Measurements from ENCODE around the gene LRR1. TPM values are rescaled to one million over a fixed set of nuclear protein-coding genes. Genes with fewer than 3 reads are reported as not detected.

Gene LRR1
- total and polyA plus RNA-seq, 9 of the 15 experiments (the other 6 are each of a cell fraction or from before 2014, with no cell fraction given) = 26.5 to 58.1 (median 31.8) TPM

GRCh38 chr14:49598485-49599300, at the start of gene LRR1 (continued):
- TF ChIP-seq GMEB1 (CRISPR knock-in tag; IDR thresholded peaks at IDR 0.05) (peak; percentile 50), NEUROD1 (IDR thresholded peaks at IDR 0.05; ENCODE audit: borderline replicate concordance, low read depth, low read length, partially characterized antibody) (peak; percentile 25), ZNF717 (CRISPR knock-in tag; IDR thresholded peaks at IDR 0.05) (no peak), ZNF274 (IDR thresholded peaks at IDR 0.05; ENCODE audit: borderline replicate concordance, low read depth, low read length) (no peak), ZNF239 (CRISPR knock-in tag; IDR thresholded peaks at IDR 0.05) (no peak), BRD4 (IDR thresholded peaks at IDR 0.05) (no peak), CSDE1 (IDR thresholded peaks at IDR 0.05) (no peak; a peak in 1 of 4 replicates), KLF1 (tag; IDR thresholded peaks at IDR 0.05) (no peak), ZNF253 (CRISPR knock-in tag; conservative IDR thresholded peaks at IDR 0.05) (no peak), FOXJ3 (CRISPR knock-in tag; IDR thresholded peaks at IDR 0.05) (no peak), ZNF140 (CRISPR knock-in tag; IDR thresholded peaks at IDR 0.05) (no peak), ATF4 (CRISPR knock-in tag; IDR thresholded peaks at IDR 0.05) (no peak), ZNF217 (CRISPR knock-in tag; IDR thresholded peaks at IDR 0.05) (no peak), ARID2 (IDR thresholded peaks at IDR 0.05) (no peak), PATZ1 (CRISPR knock-in tag; IDR thresholded peaks at IDR 0.05; ENCODE audit: borderline replicate concordance) (no peak), CBFA2T3 (IDR thresholded peaks at IDR 0.05) (no peak), UBTF (IDR thresholded peaks at IDR 0.05; ENCODE audit: borderline replicate concordance in 1 of 2, low read depth in 2 of 2, low read length in 2 of 2) (peak in 1 of 2 experiments; percentile 95; a peak in 2 of 4 replicates), TAL1 (IDR thresholded peaks at IDR 0.05) (no peak), POLR2B (IDR thresholded peaks at IDR 0.05; ENCODE audit: low read depth, partially characterized antibody) (peak; percentile 82), BACH1 (tag; IDR thresholded peaks at IDR 0.05) (no peak), TARDBP (IDR thresholded peaks at IDR 0.05) (no peak), EWSR1 (IDR thresholded peaks at IDR 0.05; ENCODE audit: borderline replicate concordance, low read depth, partially characterized antibody) (no peak), ZZZ3 (IDR thresholded peaks at IDR 0.05) (0 out of 2 replicates have a peak, but pooled peaks have one; percentile 59)

All from K562 (cell line).